ENCODE results near the gene CCDC159.
"Not testable (repeated sequence)": the region's sequence is repeated elsewhere in the genome, so short reads cannot be mapped to it uniquely, and the experiment has no call there.

CCDC159 gene

GRCh38 chr19:11346104-11346940 lies at the start of gene CCDC159, which contains the start of gene TMEM205:
Gene CCDC159, plus strand, starts transcription at chr19:11346519. Its CDS starts 88 bp downstream, at chr19:11346607.
Gene TMEM205, minus strand, starts transcription at chr19:11346268. Its CDS starts 649 bp downstream, at chr19:11345619.
- DNase-seq (ENCODE audit: low read depth), result peak; percentile 98

GRCh38 chr19:11299946-11300810 lies 46.1 kb upstream of the CCDC159 start:
- no peak for DNase-seq (ENCODE audit: low read depth)

GRCh38 chr19:11300811-11301120 lies 45.6 kb upstream of the CCDC159 start:
- DNase-seq (ENCODE audit: low read depth), result no peak

- no peak for DNase-seq (ENCODE audit: low read depth)
Observed at GRCh38 chr19:11304936-11305335, 41.4 kb upstream of the CCDC159 start.

- DNase-seq (ENCODE audit: low read depth), result no peak
Observed at GRCh38 chr19:11306337-11306736, 40.0 kb upstream of the CCDC159 start.

- DNase-seq (ENCODE audit: low read depth), result not testable (repeated sequence)
Observed at GRCh38 chr19:11320278-11320995, 25.9 kb upstream of the CCDC159 start.

- no peak for DNase-seq (ENCODE audit: low read depth)
Observed at GRCh38 chr19:11321191-11322126, 24.9 kb upstream of the CCDC159 start.

GRCh38 chr19:11322269-11323024 lies 23.9 kb upstream of the CCDC159 start:
- DNase-seq (ENCODE audit: low read depth), result no peak

- no peak for DNase-seq (ENCODE audit: low read depth)
Observed at GRCh38 chr19:11323601-11324078, 22.7 kb upstream of the CCDC159 start.

GRCh38 chr19:11324079-11324661 lies 22.1 kb upstream of the CCDC159 start:
- DNase-seq (ENCODE audit: low read depth), result no peak

GRCh38 chr19:11324748-11325389 lies 21.4 kb upstream of the CCDC159 start:
- DNase-seq (ENCODE audit: low read depth), result no peak

- no peak for DNase-seq (ENCODE audit: low read depth)
Observed at GRCh38 chr19:11325544-11325943, 20.8 kb upstream of the CCDC159 start.

- no peak for DNase-seq (ENCODE audit: low read depth)
Observed at GRCh38 chr19:11330127-11330526, 16.2 kb upstream of the CCDC159 start.

GRCh38 chr19:11331502-11331901 lies 14.8 kb upstream of the CCDC159 start:
- no peak for DNase-seq (ENCODE audit: low read depth)

GRCh38 chr19:11332822-11333221 lies 13.5 kb upstream of the CCDC159 start:
- DNase-seq (ENCODE audit: low read depth), result no peak

- not testable (repeated sequence) for DNase-seq (ENCODE audit: low read depth)
Observed at GRCh38 chr19:11333838-11334237, 12.5 kb upstream of the CCDC159 start.

GRCh38 chr19:11335449-11336146 lies 10.7 kb upstream of the CCDC159 start:
- no peak for DNase-seq (ENCODE audit: low read depth)

- no peak for DNase-seq (ENCODE audit: low read depth)
Observed at GRCh38 chr19:11337080-11337479, 9.2 kb upstream of the CCDC159 start.

- no peak for DNase-seq (ENCODE audit: low read depth)
Observed at GRCh38 chr19:11338121-11338520, 8.2 kb upstream of the CCDC159 start.
